ES-I3 (cell line): ENCODE measurements around the gene CTCF.

Experiments
- H3K36me3 ChIP-seq: 2 replicates; pipeline ENCODE4 v1.6.1; 2013; ENCODE audit warnings: mild to moderate bottlenecking, low read length, control low read depth, moderate library complexity; ENCODE audit not compliant: insufficient read depth
- H3K4me1 ChIP-seq: 2 replicates; pipeline ENCODE4 v1.6.1; 2013; ENCODE audit warnings: mild to moderate bottlenecking, control low read depth, low read length; ENCODE audit not compliant: insufficient read depth
- H3K9ac ChIP-seq: 2 replicates; pipeline ENCODE4 v1.6.1; 2013; ENCODE audit warnings: low read depth, mild to moderate bottlenecking, low read length, moderate library complexity
- H3K9me3 ChIP-seq: 2 replicates; pipeline ENCODE4 v1.6.1; 2013; ENCODE audit warnings: mild to moderate bottlenecking, low read length, moderate library complexity; ENCODE audit not compliant: control insufficient read depth, insufficient read depth

Gene CTCF

DNA sequence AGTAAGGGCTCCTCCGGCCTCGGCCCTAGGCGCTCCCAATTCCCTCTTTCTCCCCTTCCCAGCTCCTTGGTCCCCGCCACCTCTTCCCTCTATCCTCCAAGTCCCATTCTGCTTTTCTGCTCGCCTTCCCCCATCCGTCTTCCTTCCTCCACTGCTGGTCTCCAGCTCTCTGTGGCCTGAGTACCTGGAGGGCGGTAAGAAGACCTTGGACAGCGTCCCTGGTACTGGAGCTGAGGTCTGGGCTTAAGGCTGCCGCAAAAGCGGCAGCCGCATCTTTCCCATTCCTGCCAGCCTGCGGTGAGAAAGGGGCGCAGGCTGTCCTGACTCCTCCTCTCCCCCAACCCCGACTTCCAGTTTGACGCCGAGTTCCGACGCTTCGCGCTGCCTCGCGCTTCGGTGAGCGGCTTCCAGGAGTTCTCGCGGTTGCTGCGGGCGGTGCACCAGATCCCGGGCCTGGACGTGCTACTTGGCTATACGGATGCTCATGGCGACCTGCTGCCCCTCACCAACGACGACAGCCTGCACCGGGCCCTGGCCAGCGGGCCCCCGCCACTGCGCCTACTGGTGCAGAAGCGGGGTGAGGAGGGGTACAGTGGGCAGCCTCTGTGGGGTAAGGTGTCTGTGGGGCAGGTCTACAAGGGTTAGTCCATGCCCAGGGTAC, 98.9 kb downstream of the CTCF start:
- peak overlapping the region; percentile 81 for H3K9ac ChIP-seq
- no peaks in the 10 kb centered on the region for H3K4me1 ChIP-seq
- no peaks in the 10 kb centered on the region for H3K36me3 ChIP-seq
- no peaks in the 10 kb centered on the region for H3K9me3 ChIP-seq

DNA sequence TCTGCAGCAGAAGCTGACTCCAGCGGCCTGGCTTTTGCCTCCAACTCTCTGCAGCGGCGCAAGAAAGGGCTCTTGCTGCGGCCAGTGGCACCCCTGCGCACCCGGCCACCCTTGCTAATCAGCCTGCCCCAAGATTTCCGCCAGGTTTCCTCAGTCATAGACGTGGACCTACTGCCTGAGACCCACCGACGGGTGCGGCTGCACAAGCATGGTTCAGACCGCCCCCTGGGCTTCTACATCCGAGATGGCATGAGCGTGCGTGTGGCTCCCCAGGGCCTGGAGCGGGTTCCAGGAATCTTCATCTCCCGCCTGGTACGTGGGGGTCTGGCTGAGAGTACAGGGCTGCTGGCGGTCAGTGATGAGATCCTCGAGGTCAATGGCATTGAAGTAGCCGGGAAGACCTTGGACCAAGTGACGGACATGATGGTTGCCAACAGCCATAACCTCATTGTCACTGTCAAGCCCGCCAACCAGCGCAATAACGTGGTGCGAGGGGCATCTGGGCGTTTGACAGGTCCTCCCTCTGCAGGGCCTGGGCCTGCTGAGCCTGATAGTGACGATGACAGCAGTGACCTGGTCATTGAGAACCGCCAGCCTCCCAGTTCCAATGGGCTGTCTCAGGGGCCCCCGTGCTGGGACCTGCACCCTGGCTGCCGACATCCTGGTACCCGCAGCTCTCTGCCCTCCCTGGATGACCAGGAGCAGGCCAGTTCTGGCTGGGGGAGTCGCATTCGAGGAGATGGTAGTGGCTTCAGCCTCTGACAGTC, 99.7 kb downstream of the CTCF start:
- Histone ChIP-seq H3K4me1 (no peaks in the 10 kb centered on the region), H3K9me3 (no peaks in the 10 kb centered on the region), H3K36me3 (no peaks in the 10 kb centered on the region), H3K9ac (no peak overlapping the region)

DNA sequence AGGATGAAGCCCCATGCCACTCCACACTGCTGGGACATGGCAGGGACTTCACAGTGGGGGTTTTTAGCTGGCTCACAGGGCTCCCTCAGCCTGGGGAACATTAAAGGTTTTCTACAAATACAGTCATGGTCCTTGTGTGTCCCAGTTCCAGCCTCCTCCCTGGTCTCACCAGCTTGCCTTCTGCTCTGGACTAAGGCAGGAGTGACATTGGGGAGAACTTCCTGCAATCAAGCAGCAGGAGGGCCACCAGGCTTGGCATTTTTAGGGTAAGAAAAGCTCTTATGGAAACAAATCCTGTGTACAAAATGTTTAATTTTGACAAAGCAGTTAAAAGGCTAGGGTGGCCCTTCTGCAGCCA, 100.3 kb downstream of the CTCF start:
- Histone ChIP-seq H3K4me1 (no peaks in the 10 kb centered on the region; the same call in 1 of the 2 replicates), H3K9me3 (no peaks in the 10 kb centered on the region), H3K36me3 (no peaks in the 10 kb centered on the region), H3K9ac (no peak overlapping the region)

DNA sequence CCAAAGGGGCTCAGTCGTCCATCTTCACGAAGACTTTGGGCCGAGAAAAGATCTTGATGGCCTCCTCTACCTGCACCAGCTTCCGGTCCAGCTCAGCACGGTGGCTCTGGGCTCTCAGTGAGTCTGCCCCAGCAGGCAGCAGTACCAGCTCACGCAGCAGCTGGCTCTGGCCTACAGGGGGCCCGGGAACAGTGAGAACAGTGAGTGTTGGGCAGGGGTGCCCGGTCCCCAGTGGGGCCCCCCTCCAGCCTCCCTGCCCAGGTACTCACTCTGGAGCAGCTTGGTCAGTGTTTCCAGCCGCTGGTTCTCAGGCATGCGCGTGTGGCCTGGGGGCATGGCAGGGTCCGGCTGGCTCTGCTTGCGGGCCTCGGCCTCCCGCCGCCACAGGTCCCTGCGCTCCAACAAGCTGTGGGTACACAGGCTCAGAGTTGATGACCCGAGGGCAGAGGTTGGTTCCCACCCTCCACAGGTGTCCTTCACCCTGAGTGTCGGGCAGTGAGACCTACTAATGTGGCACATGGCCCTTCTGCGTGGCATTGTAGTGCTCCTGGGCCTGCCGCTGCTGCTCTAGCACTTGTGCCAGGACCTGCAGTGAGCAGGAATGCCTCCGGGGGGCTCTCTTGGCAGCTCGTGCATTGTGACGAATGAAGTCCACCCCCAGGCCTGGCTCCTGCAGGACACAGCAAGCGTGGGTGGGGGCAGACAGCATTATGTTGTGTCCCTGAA, 101.0 kb downstream of the CTCF start:
- H3K9ac ChIP-seq: no peak overlapping the region

DNA sequence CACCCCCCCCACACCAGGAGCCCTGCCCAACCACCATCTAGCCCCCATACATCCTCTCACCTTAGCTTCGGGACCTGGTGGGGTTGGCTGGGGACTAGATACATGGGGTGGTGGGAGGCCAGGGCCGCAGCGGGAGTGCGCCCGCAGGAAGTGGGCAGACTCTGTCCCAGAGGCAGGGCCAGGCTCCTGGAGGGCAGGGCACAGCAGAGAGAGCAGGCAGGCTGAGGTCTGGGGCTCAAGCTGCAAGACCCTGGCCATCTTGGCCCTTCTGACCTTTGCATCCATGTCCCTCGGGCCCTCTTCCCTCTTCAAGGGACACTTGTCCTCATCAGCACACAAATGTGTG, 101.5 kb downstream of the CTCF start:
- H3K9me3 ChIP-seq: no peaks in the 10 kb centered on the region
- no peak overlapping the region for H3K9ac ChIP-seq
- H3K36me3 ChIP-seq: no peaks in the 10 kb centered on the region
- H3K4me1 ChIP-seq: no peaks in the 10 kb centered on the region; the same call in 1 of the 2 replicates

More for the DNA sequence above, 101.0 kb downstream of the CTCF start:
- no peaks in the 10 kb centered on the region for H3K9me3 ChIP-seq
- no peaks in the 10 kb centered on the region for H3K36me3 ChIP-seq
- no peaks in the 10 kb centered on the region; the same call in 1 of the 2 replicates for H3K4me1 ChIP-seq

DNA sequence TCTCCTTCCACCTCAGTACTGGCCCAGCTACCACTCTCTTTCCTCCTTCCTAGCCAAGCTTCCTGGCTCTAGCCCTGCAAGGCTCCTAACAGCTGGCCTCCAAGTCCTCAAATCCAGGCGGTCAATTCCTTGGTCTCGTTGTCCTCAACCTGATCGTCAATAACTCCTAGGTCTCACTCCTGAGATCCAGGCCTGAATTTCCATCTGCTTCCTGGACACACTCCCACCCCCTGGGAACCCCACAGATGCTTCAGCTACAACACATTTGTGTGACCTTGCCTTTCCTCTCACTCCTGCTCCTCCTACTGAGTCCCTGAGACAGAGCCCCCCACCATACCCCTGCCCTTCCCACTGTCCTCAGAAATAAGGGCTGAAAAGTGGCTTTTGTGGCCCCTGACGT, 101.9 kb downstream of the CTCF start:
- no peaks in the 10 kb centered on the region for H3K36me3 ChIP-seq

DNA sequence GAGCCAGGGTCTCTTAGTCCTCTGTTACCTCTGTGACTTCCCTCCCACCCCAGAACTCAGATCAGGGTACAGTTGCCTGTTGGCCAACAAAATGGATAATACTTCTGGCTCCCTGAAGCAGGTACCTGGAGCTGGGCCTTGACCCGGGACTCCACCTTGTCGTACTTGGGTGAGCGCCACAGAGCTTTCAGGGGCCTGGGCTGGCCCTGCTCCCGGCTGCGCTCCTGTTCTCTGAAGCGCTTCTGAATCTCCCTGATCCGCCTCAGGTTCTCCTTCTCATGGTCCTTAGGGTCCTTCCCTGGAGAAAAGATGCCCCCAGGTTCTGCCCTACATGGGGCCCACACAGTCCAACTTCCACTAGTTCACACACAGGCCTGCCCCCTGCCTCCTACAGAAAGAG, 102.5 kb downstream of the CTCF start:
- H3K4me1 ChIP-seq: no peaks in the 10 kb centered on the region; the same call in 1 of the 2 replicates
- H3K9ac ChIP-seq: no peak overlapping the region

More for the DNA sequence above, 101.9 kb downstream of the CTCF start:
- no peak overlapping the region for H3K9ac ChIP-seq
- no peaks in the 10 kb centered on the region; the same call in 1 of the 2 replicates for H3K4me1 ChIP-seq
- no peaks in the 10 kb centered on the region for H3K9me3 ChIP-seq

DNA sequence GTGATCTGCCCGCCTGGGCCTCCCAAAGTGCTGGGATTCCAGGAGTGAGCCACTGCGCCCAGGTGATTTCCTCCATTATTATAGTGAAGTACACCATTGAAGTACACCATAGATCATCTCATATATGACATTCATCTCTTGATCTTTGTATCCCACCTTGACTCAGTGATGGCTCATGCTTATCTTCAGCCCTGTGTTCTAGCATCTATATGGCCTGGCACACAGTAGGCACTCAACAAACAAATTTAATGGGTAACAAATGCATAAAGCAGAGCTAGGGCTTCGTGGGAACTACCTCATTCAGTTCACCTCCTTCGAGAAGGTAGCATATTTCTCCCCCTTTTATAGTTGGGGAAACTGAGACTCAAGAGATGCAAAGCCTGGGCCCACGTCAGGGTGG, 103.3 kb downstream of the CTCF start:
- Histone ChIP-seq H3K9ac (peak overlapping the region; percentile 79), H3K36me3 (no peaks in the 10 kb centered on the region), H3K9me3 (no peaks in the 10 kb centered on the region), H3K4me1 (no peaks in the 10 kb centered on the region; the same call in 1 of the 2 replicates)

More for the DNA sequence above, 102.5 kb downstream of the CTCF start:
- H3K36me3 ChIP-seq: no peaks in the 10 kb centered on the region
- no peaks in the 10 kb centered on the region for H3K9me3 ChIP-seq

DNA sequence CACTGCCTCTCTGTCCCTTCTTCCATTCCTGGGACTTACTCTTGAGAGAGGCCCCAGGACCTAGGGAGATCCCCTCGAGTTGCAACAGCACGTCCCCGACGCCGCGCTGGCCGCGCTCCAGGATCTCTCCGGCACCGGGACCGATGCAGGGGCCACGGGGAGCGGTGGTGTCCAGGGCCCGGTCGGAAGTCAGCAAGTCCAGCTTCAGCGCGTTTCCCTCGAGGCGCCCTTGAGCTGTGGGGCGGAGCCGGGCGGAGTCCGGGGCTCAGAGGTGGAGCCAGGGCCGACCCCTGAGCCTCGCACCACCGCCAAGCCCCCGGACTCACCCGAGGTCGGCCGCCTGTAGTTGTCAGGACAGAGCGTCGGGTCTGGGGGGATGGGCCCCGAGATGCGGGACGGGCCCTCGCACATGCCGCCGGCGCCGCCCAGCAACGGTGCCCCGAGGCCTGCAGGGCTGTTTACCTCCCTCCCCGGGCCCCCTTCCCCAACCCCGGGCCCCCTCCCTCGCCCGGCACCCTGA, 103.8 kb downstream of the CTCF start:
- no peaks in the 10 kb centered on the region for H3K36me3 ChIP-seq
- no peaks in the 10 kb centered on the region for H3K9me3 ChIP-seq
- peak overlapping the region; percentile 79 for H3K9ac ChIP-seq
- H3K4me1 ChIP-seq: no peaks in the 10 kb centered on the region; the same call in 1 of the 2 replicates

DNA sequence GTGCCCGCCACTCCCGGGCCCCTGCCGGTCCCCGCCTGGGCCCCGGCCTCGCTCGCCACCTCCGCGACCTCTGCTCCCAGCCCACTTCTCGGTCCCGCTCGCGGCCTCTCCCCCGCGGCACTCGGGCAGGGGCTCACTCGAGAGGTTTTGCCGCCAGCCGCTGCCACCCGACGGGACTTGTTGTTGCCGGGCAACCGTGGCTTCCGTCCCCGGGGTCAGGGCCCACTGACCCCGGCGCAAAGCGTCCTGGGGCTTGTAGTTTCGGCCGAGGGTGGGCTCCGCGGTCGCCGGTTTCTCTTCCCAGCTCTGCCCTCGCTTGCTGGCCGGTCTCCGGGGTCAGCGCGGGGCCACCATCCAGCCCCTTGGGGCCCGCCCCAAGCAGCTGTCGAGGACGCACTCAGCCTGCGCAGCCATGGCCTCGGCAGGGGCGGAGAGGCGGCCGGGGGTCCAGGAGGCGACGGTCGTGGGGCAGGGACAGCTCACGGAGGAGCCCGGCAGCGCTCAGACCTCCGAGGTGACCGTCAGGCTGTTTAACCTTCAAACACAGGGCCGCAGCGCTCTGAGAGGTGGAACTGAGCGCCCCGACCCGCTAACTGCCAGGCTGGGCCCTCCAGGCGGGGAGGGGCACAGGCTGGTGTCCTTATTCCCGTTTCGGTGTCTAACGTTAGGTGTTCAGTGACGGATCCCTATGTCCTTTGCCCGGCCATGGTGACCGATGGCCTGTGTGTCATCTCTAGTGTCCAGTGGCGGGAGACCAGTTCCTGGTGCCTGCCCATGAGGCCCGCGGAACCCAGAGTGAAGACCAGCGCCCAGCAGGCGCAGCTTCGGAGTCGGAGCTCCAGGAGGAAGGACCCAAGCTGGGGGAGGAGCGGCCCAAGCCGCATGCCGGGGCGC, 104.5 kb downstream of the CTCF start, which contains the start of the genes C16orf86 and ENKD1:
Gene C16orf86, plus strand, starts transcription at position 256 of the 894 bp plus-strand sequence. Its CDS starts 157 bp downstream, at position 413.
Gene ENKD1, minus strand, starts transcription at position 192 of the 894 bp plus-strand sequence. CDS start 308 bp downstream, outside the sequence.
- peak within 1 kb of the TSS; percentile 79 for H3K9ac ChIP-seq
- H3K36me3 ChIP-seq: no peaks in the 10 kb centered on the region
- H3K9me3 ChIP-seq: no peaks in the 10 kb centered on the region
- H3K4me1 ChIP-seq: no peaks in the 10 kb centered on the region; the same call in 1 of the 2 replicates

DNA sequence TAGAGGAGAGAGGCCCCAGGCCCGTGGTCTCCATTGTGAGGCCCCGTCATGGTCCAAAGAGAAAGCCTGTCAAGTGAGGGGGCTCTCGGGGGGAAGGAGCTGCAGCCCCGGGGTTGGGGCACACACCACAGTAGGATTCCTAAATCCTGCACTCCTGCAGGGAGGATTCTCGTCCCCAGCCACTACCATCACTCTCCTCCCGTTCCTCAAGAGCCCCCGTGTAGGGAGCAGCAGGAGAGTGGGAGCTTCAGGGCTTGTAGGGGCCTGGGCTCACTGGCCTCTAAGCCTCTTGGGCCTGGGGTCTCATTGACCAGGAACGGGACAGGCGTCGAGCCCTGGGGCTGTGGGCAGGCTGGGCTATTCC, 105.1 kb downstream of the CTCF start:
- Histone ChIP-seq H3K9ac (peak overlapping the region; percentile 79; the same call in 1 of the 2 replicates), H3K4me1 (no peaks in the 10 kb centered on the region; the same call in 1 of the 2 replicates), H3K9me3 (no peaks in the 10 kb centered on the region), H3K36me3 (no peaks in the 10 kb centered on the region)

DNA sequence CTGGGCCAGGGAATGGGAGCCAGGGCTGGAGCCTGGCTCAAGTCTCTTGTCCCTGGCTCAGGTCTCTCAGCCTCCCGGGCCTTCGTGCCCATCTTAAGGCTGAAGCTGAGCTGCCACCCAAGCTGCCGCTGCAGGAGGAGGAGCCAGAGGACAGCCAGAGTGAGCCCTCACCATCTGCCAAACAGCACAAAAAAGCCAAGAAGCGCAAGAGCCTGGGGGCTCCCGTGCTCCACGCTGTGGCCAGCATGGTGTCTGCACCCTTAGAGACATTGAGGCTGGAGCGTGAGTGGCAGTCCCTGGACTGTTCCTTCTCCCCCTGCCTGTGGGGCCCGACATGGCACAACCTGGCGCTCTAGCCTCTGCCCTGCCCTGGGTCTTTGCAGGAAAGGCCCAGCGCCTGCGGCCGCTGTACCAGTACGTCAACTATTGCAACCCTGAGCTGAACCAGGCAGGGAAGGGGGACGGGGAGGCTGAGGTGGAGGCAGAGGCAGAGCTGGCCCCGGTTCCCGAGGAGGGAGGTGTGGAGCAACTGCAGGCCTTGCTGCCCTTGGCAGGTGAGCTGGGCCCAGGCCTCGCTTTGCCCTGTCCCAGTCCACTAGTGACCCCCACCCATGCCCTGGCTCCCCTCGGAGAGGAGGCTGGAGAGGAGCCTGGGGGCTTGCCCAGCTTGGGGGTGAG, 105.6 kb downstream of the CTCF start:
- Histone ChIP-seq H3K4me1 (no peaks in the 10 kb centered on the region; the same call in 1 of the 2 replicates), H3K9me3 (no peaks in the 10 kb centered on the region), H3K9ac (peak overlapping the region; percentile 79; the same call in 1 of the 2 replicates), H3K36me3 (no peaks in the 10 kb centered on the region)
